Measurements from ENCODE around the gene C1QTNF5.
"Not testable (repeated sequence)": the region's sequence is repeated elsewhere in the genome, so short reads cannot be mapped to it uniquely, and the experiment has no call there.

Gene C1QTNF5
- total RNA-seq: 0 reads per million in 2 donors

- no peak for DNase-seq
These were observed at the start of gene C1QTNF5 for GRCh38 chr11:119340335-119341221. Gene C1QTNF5, minus strand, starts transcription at chr11:119340883. Its CDS starts 486 bp downstream, at chr11:119340397.

GRCh38 chr11:119389611-119390254, 49.0 kb upstream of the C1QTNF5 start:
- DNase-seq: no peak

GRCh38 chr11:119388103-119388502, 47.4 kb upstream of the C1QTNF5 start:
- DNase-seq: no peak

GRCh38 chr11:119384332-119384731, 43.6 kb upstream of the C1QTNF5 start:
- no peak for DNase-seq

- DNase-seq: not testable (repeated sequence)
These were observed 41.8 kb upstream of the C1QTNF5 start for GRCh38 chr11:119382513-119382912.

GRCh38 chr11:119382101-119382500, 41.4 kb upstream of the C1QTNF5 start:
- DNase-seq: no peak

GRCh38 chr11:119381181-119381988, 40.7 kb upstream of the C1QTNF5 start, which contains the start of gene USP2:
Gene USP2, minus strand, starts transcription at chr11:119381690. Its CDS starts 8,210 bp downstream, at chr11:119373480.
- peak; percentile 92 to 97 (median 96) for DNase-seq

- DNase-seq: no peak
These were observed 40.1 kb upstream of the C1QTNF5 start for GRCh38 chr11:119380827-119381180.

GRCh38 chr11:119380160-119380826, 39.6 kb upstream of the C1QTNF5 start:
- no peak for DNase-seq

GRCh38 chr11:119378851-119379465, 38.3 kb upstream of the C1QTNF5 start:
- DNase-seq: no peak

- no peak for DNase-seq
These were observed 37.4 kb upstream of the C1QTNF5 start for GRCh38 chr11:119377961-119378667.

- DNase-seq: no peak
These were observed 36.6 kb upstream of the C1QTNF5 start for GRCh38 chr11:119377112-119377901.

- DNase-seq: no peak
These were observed 35.6 kb upstream of the C1QTNF5 start for GRCh38 chr11:119376197-119376847.

- no peak for DNase-seq
These were observed 34.9 kb upstream of the C1QTNF5 start for GRCh38 chr11:119375337-119376196.

- no peak for DNase-seq
These were observed 34.1 kb upstream of the C1QTNF5 start for GRCh38 chr11:119374632-119375336.

- DNase-seq: peak in 2 of 5 experiments; percentile 32 to 39
These were observed 33.4 kb upstream of the C1QTNF5 start for GRCh38 chr11:119373921-119374631.
